HEK293T (cell line): ENCODE measurements around the gene CARS2.

Experiments used
- BHLHE40 ChIP-seq: fragments of 450-650 bp; IDR thresholded peaks from 2 replicates; pipeline ENCODE4 v1.6.1; 2016; ENCODE audit warnings: mild to moderate bottlenecking, moderate library complexity, borderline replicate concordance
- FOXA1 ChIP-seq: fragments of 450-650 bp; IDR thresholded peaks from 2 replicates; pipeline ENCODE4 v1.6.1; 2016; ENCODE audit warnings: mild to moderate bottlenecking
- FOXM1 ChIP-seq: fragments of 450-650 bp; IDR thresholded peaks from 2 replicates; pipeline ENCODE4 v1.6.1; 2017; ENCODE audit warnings: mild to moderate bottlenecking, borderline replicate concordance
- L3MBTL2 ChIP-seq: fragments of 450-650 bp; conservative IDR thresholded peaks from 2 replicates; pipeline ENCODE4 v1.6.1; 2016; ENCODE audit warnings: mild to moderate bottlenecking
- SP1 ChIP-seq: fragments of 450-650 bp; IDR thresholded peaks from 2 replicates; pipeline ENCODE4 v1.6.1; 2017
- SUZ12 ChIP-seq: fragments of 450-650 bp; IDR thresholded peaks from 2 replicates; pipeline ENCODE4 v1.6.1; 2016; ENCODE audit warnings: mild to moderate bottlenecking
- TARDBP ChIP-seq: fragments of 450-650 bp; IDR thresholded peaks from 2 replicates; pipeline ENCODE4 v1.6.1; 2016
- ZNF384 ChIP-seq: fragments of 450-650 bp; IDR thresholded peaks from 2 replicates; pipeline ENCODE4 v1.6.1; 2016
- TF ChIP-seq, protein P1 (sequence below): fragments of 450-650 bp; IDR thresholded peaks from 2 replicates; pipeline ENCODE4 v1.6.1; 2016

DNA sequence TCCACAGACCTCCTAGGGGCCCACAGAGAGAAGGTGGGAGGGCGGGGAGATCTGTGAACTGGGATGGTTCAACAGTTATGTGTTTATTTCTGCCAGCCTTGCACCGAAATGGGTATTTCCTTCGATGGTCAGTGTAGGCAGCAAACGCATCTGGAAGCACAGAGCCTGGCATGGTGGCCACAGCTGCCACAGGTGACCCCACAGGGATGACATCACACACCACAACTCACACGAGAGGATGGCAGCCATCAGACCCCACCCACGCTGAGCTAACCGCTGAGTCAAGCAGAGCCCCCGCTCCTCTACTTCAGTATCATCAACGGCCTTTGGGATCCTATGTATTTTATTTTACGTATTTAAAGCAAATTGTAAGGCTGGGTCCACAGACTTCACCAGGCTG, 53.2 kb downstream of the CARS2 start:
- TF ChIP-seq L3MBTL2: no peak
- TF ChIP-seq, protein P1, sequence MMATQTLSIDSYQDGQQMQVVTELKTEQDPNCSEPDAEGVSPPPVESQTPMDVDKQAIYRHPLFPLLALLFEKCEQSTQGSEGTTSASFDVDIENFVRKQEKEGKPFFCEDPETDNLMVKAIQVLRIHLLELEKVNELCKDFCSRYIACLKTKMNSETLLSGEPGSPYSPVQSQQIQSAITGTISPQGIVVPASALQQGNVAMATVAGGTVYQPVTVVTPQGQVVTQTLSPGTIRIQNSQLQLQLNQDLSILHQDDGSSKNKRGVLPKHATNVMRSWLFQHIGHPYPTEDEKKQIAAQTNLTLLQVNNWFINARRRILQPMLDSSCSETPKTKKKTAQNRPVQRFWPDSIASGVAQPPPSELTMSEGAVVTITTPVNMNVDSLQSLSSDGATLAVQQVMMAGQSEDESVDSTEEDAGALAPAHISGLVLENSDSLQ: no peak
- no peak for TF ChIP-seq TARDBP
- no peak for TF ChIP-seq FOXM1
- no peak for TF ChIP-seq BHLHE40
- no peak for TF ChIP-seq FOXA1
- TF ChIP-seq SUZ12: no peak
- no peak for TF ChIP-seq SP1
- no peak for TF ChIP-seq ZNF384
